NB4 (cell line): ENCODE results near the gene TANC1.

ENCODE experiments used
- DNase-seq: peaks from one replicate; pipeline ENCODE4 v3.0.0; 2010; ENCODE audit warnings: low read depth
- H3K4me3 ChIP-seq: one replicate; pipeline ENCODE4 v1.5.1; 2011; ENCODE audit warnings: mild to moderate bottlenecking, low read depth, low read length, moderate library complexity
- MYC ChIP-seq: IDR thresholded peaks from 2 replicates; pipeline ENCODE4 v1.6.1; 2011; ENCODE audit warnings: low read depth, low read length
- POLR2A ChIP-seq: IDR thresholded peaks from 2 replicates; pipeline ENCODE4 v1.6.1; 2011; ENCODE audit warnings: mild to moderate bottlenecking; ENCODE audit not compliant: insufficient read length; ENCODE audit errors: extremely low read depth
- TF ChIP-seq, protein P1 (sequence below): IDR thresholded peaks from one replicate; pipeline ENCODE4 v1.5.1; 2012; ENCODE audit warnings: low read depth, low read length
- TF ChIP-seq, protein P2 (sequence below): IDR thresholded peaks from 2 replicates; pipeline ENCODE4 v1.6.1; 2011; ENCODE audit warnings: low read depth, low read length

The TANC1 gene

DNA sequence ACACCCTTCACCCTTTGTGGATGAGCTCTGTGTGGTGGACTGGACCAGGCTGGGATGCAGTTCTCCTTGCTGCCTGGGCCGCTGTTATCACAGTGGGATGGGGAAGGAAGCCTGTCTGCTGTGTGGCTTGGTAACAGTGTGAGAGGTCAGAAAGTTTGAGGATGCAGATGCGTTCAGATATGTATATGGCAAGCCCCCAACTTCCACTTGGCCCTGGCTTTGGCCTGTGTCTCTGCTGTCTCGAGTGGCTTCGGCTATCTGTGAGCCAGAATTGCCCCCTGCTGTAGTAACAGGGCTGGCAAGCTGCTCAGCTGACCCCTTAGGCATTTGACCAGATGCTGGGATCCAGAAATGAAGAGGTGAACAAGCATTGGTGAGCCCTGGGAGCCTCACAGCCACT is 211.3 kb downstream of the TANC1 start:
- no peak for DNase-seq
- TF ChIP-seq POLR2A (no peak), MYC (no peak)
- TF ChIP-seq, protein P1, sequence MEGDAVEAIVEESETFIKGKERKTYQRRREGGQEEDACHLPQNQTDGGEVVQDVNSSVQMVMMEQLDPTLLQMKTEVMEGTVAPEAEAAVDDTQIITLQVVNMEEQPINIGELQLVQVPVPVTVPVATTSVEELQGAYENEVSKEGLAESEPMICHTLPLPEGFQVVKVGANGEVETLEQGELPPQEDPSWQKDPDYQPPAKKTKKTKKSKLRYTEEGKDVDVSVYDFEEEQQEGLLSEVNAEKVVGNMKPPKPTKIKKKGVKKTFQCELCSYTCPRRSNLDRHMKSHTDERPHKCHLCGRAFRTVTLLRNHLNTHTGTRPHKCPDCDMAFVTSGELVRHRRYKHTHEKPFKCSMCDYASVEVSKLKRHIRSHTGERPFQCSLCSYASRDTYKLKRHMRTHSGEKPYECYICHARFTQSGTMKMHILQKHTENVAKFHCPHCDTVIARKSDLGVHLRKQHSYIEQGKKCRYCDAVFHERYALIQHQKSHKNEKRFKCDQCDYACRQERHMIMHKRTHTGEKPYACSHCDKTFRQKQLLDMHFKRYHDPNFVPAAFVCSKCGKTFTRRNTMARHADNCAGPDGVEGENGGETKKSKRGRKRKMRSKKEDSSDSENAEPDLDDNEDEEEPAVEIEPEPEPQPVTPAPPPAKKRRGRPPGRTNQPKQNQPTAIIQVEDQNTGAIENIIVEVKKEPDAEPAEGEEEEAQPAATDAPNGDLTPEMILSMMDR: no peak
- TF ChIP-seq, protein P2, sequence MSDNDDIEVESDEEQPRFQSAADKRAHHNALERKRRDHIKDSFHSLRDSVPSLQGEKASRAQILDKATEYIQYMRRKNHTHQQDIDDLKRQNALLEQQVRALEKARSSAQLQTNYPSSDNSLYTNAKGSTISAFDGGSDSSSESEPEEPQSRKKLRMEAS: no peak
- H3K4me3 ChIP-seq: no peak overlapping the region

DNA sequence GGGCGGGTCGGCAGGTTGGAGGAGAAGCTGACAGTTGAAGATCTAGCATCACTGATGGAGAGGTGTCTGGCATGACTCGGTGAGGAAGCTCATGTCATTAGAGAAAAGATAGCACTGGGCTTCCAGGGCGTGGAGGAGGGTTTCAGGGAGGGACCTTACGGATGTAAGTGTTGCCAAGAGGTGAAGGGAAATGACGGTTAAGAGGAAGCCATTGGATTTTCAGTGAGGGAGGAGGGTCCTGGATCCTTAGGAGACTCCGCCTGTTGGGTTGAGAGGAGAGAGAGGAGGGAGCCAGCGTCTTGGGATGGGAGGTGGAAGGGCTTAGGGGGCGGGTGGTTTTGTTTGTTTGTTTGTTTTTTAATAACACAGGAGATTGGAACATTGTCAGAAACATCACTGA is 214.9 kb downstream of the TANC1 start:
- DNase-seq: no peak
- no peak for TF ChIP-seq MYC
- TF ChIP-seq, protein P2: no peak
- TF ChIP-seq, protein P1: no peak
- no peak overlapping the region for H3K4me3 ChIP-seq

DNA sequence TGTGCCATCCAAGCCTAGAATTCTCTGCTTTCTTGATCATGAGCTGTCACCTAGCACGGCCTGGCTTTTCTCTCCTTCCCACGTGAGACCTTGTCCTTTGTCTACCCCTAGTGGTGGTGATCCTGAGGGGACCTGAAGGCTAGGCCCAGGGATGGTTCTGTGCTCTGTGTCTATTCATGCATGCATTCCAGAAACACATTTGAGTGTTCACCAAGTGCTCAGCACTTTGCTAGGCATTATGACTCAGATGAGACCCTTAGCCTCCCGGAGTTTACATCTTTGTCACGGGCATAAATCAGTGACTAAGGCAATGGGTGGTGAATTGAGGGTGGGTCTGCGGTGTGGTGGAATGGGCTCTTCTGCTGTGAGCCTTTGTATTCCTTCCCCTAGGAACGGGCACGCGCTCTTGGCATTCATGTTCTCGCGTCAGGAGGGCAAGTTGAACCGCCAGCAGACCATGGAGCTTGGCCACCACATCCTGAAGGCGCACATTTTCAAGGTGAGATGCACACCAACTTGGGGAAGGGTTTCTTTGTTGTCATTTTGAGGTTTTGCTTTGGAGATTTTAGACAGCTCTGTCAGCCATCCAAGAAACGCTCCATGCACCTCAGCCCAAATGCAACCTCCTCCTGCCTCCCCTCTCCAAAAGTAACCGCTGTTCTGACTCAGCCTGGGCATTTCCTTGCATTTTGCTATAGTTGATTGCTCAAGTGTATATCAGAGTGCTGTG is 217.1 kb downstream of the TANC1 start:
- peak; percentile 46 for DNase-seq
- TF ChIP-seq, protein P1: peak; percentile 47
- TF ChIP-seq, protein P2: no peak

DNA sequence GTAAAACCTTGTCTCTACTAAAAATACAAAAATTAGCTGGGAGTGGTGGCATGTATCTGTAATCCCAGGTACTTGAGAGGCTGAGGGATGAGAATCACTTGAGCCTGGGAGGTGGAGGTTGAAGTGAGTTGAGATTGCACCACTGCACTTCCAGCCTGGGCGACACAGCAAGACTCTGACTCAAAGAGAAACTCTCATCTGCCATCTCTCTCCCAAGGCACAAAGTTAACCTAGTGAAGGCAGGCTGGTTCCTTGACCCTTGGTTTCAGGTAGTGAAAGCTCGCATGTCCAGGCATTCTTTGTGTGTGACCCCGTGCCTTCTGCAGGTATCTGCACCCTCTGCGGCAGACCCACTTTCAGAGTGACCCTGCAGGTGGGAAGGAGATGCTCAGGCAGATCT is 218.0 kb downstream of the TANC1 start:
- no peak overlapping the region for H3K4me3 ChIP-seq
- no peak for TF ChIP-seq POLR2A
- TF ChIP-seq, protein P2: no peak
- TF ChIP-seq, protein P1: no peak
- no peak for TF ChIP-seq MYC
- DNase-seq: no peak

More for the DNA sequence above, 217.1 kb downstream of the TANC1 start:
- no peak overlapping the region for H3K4me3 ChIP-seq

DNA sequence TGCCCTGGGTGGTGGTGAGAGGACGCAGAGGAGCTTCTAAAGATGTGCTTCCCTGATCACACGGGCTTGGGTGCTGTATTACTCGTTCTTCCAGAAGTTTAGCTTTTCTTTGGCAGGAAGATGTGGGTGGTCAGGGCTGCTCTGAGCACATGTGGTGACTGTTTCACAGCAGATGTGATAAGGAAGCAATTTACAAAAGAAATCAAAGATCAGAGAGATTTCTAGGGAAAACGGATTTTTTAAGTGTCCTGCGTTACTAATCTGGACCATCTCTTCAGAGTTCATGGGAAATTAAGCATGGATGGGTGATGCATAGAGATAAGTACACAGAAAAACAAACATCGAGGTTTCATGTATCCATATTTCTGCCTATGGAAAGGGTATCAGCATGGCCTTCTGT is 218.7 kb downstream of the TANC1 start:
- no peak overlapping the region for H3K4me3 ChIP-seq
- DNase-seq: no peak
- TF ChIP-seq, protein P2: no peak
- TF ChIP-seq, protein P1: no peak
- TF ChIP-seq POLR2A (no peak), MYC (no peak)
